Fibroblast of lung (primary cell): Measurements from ENCODE around the gene IL34. TPM values are rescaled to one million over a fixed set of nuclear protein-coding genes. Genes with fewer than 3 reads are reported as not detected.

Experiments used
- DNase-seq, 2 donors: peaks; one replicate each; pipeline versions ENCODE4 v3.0.0 to v3.0.0-alpha.2; 2010; ENCODE audit warnings: low read depth in 2 of 2
- H2AFZ ChIP-seq: 2 replicates; pipeline ENCODE4 v1.5.1; 2012; ENCODE audit warnings: low read length, control low read depth, inconsistent platforms
- H3K27ac ChIP-seq: 2 replicates; pipeline ENCODE4 v1.5.1; 2011; ENCODE audit warnings: low read length, control low read depth; ENCODE audit not compliant: insufficient read depth
- H3K27me3 ChIP-seq: 2 replicates; pipeline ENCODE4 v1.5.1; 2011; ENCODE audit warnings: mild to moderate bottlenecking, low read length; ENCODE audit not compliant: control insufficient read depth, insufficient read depth
- H3K36me3 ChIP-seq: 2 replicates; pipeline ENCODE4 v1.5.1; 2011; ENCODE audit warnings: low read length; ENCODE audit not compliant: control insufficient read depth, insufficient read depth
- H3K4me1 ChIP-seq: 2 replicates; pipeline ENCODE4 v1.5.1; 2011; ENCODE audit warnings: low read length; ENCODE audit not compliant: control insufficient read depth, insufficient read depth; ENCODE audit errors: extremely low read depth
- H3K4me2 ChIP-seq: 2 replicates; pipeline ENCODE4 v1.5.1; 2011; ENCODE audit warnings: low read length, control low read depth; ENCODE audit not compliant: insufficient read depth; ENCODE audit errors: extremely low read depth
- H3K4me3 ChIP-seq, 4 experiments: fragments of 200-600 bp in 1 of 4; sonication (generic) in 1 of 4; replicated peaks in 1 of 4; 2 replicates each; pipeline ENCODE4 v1.5.1; 2011 to 2016; ENCODE audit warnings: low read length in 4 of 4, low read depth in 3 of 4, mild to moderate bottlenecking in 3 of 4, control low read depth in 2 of 4, inconsistent platforms in 1 of 4, mixed read lengths in 1 of 4; ENCODE audit not compliant: insufficient read depth in 1 of 4; ENCODE audit errors: control extremely low read depth in 1 of 4
- H3K79me2 ChIP-seq: 2 replicates; pipeline ENCODE4 v1.5.1; 2012; ENCODE audit warnings: mild to moderate bottlenecking, low read length, inconsistent platforms; ENCODE audit not compliant: control insufficient read depth, insufficient read depth
- H3K9ac ChIP-seq: 2 replicates; pipeline ENCODE4 v1.5.1; 2011; ENCODE audit warnings: mild to moderate bottlenecking, low read length, control low read depth; ENCODE audit not compliant: insufficient read depth
- H3K9me3 ChIP-seq: 2 replicates; pipeline ENCODE4 v1.5.1; 2012; ENCODE audit warnings: low read depth, low read length; ENCODE audit not compliant: control insufficient read depth, insufficient read depth
- H4K20me1 ChIP-seq: 2 replicates; pipeline ENCODE4 v1.5.1; 2011; ENCODE audit warnings: low read length; ENCODE audit not compliant: control insufficient read depth, insufficient read depth; ENCODE audit errors: extremely low read depth
- EZH2 ChIP-seq: IDR thresholded peaks from 2 replicates; pipeline ENCODE4 v1.5.1; 2012; ENCODE audit warnings: low read length, control low read depth, mild to moderate bottlenecking; ENCODE audit errors: missing control alignments
- polyA plus RNA-seq, 2 donors: library from polyadenylated mRNA; depleted of rRNA in 1 of 2; stranded (reverse) in 1 of 2; unstranded in 1 of 2; fragments of >200 nt; gene quantifications; 2 replicates each; pipeline ENCODE4 v1.2.1, GENCODE V29; 2011 to 2012; ENCODE audit warnings: missing spikeins in 1 of 2
- total RNA-seq: library from RNA; depleted of rRNA; stranded (reverse); fragments of >200 nt; gene quantifications from 2 replicates; pipeline ENCODE4 v1.2.1, GENCODE V29; 2014
- TF ChIP-seq, protein P1 (sequence below), 2 donors: IDR thresholded peaks in 1 of 2; conservative IDR thresholded peaks in 1 of 2; 1 replicate in 1 of 2; 2 replicates in 1 of 2; pipeline ENCODE4 v1.5.1; 2011 to 2012; ENCODE audit warnings: low read length in 2 of 2, control low read depth in 1 of 2, inconsistent platforms in 1 of 2, low read depth in 1 of 2, mild to moderate bottlenecking in 1 of 2

Gene IL34
- total and polyA plus RNA-seq, 2 donors (not counting 1 experiment from before 2014, with no cell fraction given), result 0.45 to 5.4 TPM

DNA sequence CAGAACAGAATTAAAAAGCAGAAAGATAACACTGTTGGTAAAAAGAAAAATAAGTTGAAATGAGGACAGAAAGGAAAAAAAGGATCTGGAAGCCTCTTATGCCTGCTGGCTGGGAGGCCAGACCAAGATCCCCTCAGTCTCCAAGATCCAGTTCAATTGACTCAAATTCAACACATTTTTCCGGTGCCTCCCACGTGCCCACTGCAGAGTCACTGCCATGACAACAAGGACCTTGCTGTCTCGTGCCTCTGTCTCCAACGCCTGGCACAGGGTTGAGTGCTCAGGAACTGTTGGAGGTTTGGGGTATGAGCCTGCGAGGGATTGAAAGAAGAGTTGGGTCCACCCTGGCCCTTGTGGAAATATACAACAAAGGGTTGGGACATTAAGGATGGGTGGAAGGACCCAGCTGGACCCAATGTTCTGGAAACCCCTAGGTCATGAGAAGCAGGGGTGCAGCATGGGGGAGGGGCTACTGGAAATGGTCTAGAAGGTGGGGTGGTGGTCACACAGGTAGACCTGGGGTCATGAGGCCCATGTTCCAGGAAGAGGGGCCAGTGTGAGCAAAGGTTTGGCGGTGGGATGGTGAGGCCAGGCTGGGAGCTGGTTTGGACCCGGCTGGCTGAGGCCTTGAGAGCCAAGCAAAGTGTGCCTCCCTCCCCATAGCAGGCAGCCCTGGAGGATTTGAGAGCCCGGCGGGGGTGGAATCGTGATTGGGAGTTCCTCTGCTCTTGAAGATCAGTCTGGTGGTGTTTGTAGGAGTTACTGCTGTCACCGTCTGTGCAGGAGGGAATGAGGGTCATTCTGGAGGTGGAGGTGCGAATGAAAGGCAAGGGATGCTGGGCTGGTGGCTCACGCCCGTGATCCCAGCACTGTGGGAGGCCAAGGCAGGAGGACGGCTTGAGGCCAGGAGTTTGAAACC, 1.3 kb downstream of the IL34 start:
- no peak overlapping the region for H3K4me3 ChIP-seq

DNA sequence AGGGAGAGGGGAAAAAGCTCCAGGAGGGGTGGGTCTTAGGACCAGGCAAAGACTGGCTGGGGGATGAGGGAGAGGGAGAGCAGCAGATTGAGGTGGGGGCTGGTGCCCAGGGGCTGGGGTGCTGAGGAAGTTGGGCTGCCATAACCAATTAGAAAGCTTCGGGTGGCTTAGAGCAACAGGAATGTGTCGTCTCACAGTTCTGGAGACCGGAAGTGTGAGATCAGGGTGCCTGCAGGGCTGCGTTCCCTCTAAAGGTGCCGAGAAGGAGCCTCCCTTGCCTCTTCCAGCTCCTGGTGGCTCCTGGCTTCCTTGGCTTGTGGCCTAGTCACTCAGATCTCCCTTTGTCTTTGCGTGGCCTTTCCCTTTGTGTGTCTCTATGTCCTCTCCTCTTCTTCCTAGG, 2.2 kb downstream of the IL34 start:
- TF ChIP-seq, protein P1, sequence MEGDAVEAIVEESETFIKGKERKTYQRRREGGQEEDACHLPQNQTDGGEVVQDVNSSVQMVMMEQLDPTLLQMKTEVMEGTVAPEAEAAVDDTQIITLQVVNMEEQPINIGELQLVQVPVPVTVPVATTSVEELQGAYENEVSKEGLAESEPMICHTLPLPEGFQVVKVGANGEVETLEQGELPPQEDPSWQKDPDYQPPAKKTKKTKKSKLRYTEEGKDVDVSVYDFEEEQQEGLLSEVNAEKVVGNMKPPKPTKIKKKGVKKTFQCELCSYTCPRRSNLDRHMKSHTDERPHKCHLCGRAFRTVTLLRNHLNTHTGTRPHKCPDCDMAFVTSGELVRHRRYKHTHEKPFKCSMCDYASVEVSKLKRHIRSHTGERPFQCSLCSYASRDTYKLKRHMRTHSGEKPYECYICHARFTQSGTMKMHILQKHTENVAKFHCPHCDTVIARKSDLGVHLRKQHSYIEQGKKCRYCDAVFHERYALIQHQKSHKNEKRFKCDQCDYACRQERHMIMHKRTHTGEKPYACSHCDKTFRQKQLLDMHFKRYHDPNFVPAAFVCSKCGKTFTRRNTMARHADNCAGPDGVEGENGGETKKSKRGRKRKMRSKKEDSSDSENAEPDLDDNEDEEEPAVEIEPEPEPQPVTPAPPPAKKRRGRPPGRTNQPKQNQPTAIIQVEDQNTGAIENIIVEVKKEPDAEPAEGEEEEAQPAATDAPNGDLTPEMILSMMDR (conservative IDR thresholded peaks at IDR 0.05 in 1 of 2, IDR thresholded peaks at IDR 0.05 in 1 of 2; ENCODE audit: low read depth in 1 of 2, low read length in 2 of 2), result no peak
- TF ChIP-seq EZH2, result no peak
- Histone ChIP-seq H3K4me3 (no peak overlapping the region), H3K9me3 (no peaks in the 10 kb centered on the region), H3K36me3 (no peaks in the 10 kb centered on the region), H3K9ac (no peak overlapping the region), H4K20me1 (no peaks in the 10 kb centered on the region), H3K4me1 (peaks cover 3% of the 10 kb centered on the region), H3K4me2 (no peak overlapping the region), H3K79me2 (no peaks in the 10 kb centered on the region), H3K27me3 (no peaks in the 10 kb centered on the region), H3K27ac (no peak overlapping the region), H2AFZ (no peak overlapping the region)
- no peak for DNase-seq

More for the DNA sequence above, 1.3 kb downstream of the IL34 start:
- H4K20me1 ChIP-seq, result no peaks in the 10 kb centered on the region
- no peaks in the 10 kb centered on the region for H3K79me2 ChIP-seq
- H3K27me3 ChIP-seq, result no peaks in the 10 kb centered on the region
- H3K9ac ChIP-seq, result no peak overlapping the region
- H3K27ac ChIP-seq, result no peak overlapping the region
- no peak overlapping the region for H3K4me2 ChIP-seq
- DNase-seq, result peak in 1 of 2 donors; percentile 15
- H3K9me3 ChIP-seq, result no peaks in the 10 kb centered on the region
- H3K36me3 ChIP-seq, result no peaks in the 10 kb centered on the region
- H3K4me1 ChIP-seq, result peaks cover 3% of the 10 kb centered on the region
- no peak for TF ChIP-seq EZH2
- TF ChIP-seq, protein P1 (conservative IDR thresholded peaks at IDR 0.05 in 1 of 2, IDR thresholded peaks at IDR 0.05 in 1 of 2; ENCODE audit: low read depth in 1 of 2, low read length in 2 of 2), result no peak
- H2AFZ ChIP-seq, result no peak overlapping the region

DNA sequence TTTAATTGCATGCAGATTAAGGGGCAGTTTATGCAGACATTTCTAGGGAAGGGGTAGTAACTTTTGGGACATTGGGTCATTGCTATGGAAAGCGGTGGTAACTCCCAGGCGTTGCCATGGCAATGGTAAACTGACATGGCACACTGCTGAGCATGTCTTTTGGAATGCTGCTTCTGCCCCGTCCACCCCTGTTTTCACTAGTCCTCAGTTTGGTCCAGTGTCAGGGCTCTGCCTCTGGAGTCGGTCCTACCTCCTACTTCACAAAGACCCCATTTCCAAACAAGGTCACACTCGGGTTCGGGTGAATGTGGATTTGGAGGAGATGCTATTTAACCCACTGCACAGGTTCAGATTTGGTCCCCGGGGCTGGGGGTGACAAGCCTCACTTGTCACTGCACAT, 2.9 kb downstream of the IL34 start:
- Histone ChIP-seq H4K20me1 (no peaks in the 10 kb centered on the region), H2AFZ (no peak overlapping the region), H3K4me2 (no peak overlapping the region), H3K27me3 (no peaks in the 10 kb centered on the region), H3K79me2 (no peaks in the 10 kb centered on the region), H3K4me1 (peaks cover 4% of the 10 kb centered on the region), H3K27ac (no peak overlapping the region), H3K36me3 (no peaks in the 10 kb centered on the region), H3K9ac (no peak overlapping the region), H3K9me3 (no peaks in the 10 kb centered on the region), H3K4me3 (no peak overlapping the region)
- TF ChIP-seq, protein P1 (conservative IDR thresholded peaks at IDR 0.05 in 1 of 2, IDR thresholded peaks at IDR 0.05 in 1 of 2; ENCODE audit: low read depth in 1 of 2, low read length in 2 of 2), result no peak
- TF ChIP-seq EZH2, result no peak
- DNase-seq, result peak in 1 of 2 donors; percentile 25
